ENCODE results near the gene SLFN12L.
"Not testable (repeated sequence)": the region's sequence is repeated elsewhere in the genome, so short reads cannot be mapped to it uniquely, and the experiment has no call there.

SLFN12L gene

GRCh38 chr17:35479271-35479670, 58.2 kb downstream of the SLFN12L start:
- FAIRE-seq (no peak), DNase-seq (ENCODE audit: insufficient read length, low spot score) (no peak)
- no peak for TF ChIP-seq CTCF (IDR thresholded peaks at IDR 0.05; ENCODE audit: insufficient read depth, missing control alignments)

- FAIRE-seq (no peak), DNase-seq (ENCODE audit: insufficient read length, low spot score) (no peak)
- no peak for TF ChIP-seq CTCF (IDR thresholded peaks at IDR 0.05; ENCODE audit: insufficient read depth, missing control alignments)
Observed at GRCh38 chr17:35477248-35477647, 60.2 kb downstream of the SLFN12L start.

GRCh38 chr17:35476283-35476820, 61.1 kb downstream of the SLFN12L start:
- TF ChIP-seq CTCF (IDR thresholded peaks at IDR 0.05; ENCODE audit: insufficient read depth, missing control alignments) = no peak
- FAIRE-seq (no peak), DNase-seq (ENCODE audit: insufficient read length, low spot score) (no peak)

GRCh38 chr17:35468475-35468874, 69.0 kb downstream of the SLFN12L start:
- DNase-seq (ENCODE audit: insufficient read length, low spot score) (no peak), FAIRE-seq (no peak)
- no peak for TF ChIP-seq CTCF (IDR thresholded peaks at IDR 0.05; ENCODE audit: insufficient read depth, missing control alignments)

- TF ChIP-seq CTCF (IDR thresholded peaks at IDR 0.05; ENCODE audit: insufficient read depth, missing control alignments) = no peak
- no peak for DNase-seq (ENCODE audit: insufficient read length, low spot score)
- FAIRE-seq = no peak
Observed at GRCh38 chr17:35467824-35468223, 69.7 kb downstream of the SLFN12L start.

- DNase-seq (ENCODE audit: insufficient read length, low spot score) (no peak), FAIRE-seq (no peak)
- TF ChIP-seq CTCF (IDR thresholded peaks at IDR 0.05; ENCODE audit: insufficient read depth, missing control alignments) = no peak
Observed at GRCh38 chr17:35460354-35460851, 77.1 kb downstream of the SLFN12L start.

- DNase-seq (ENCODE audit: insufficient read length, low spot score) = not testable (repeated sequence)
Observed at GRCh38 chr17:35454035-35454434, 83.4 kb downstream of the SLFN12L start.

GRCh38 chr17:35453171-35453570, 84.3 kb downstream of the SLFN12L start:
- DNase-seq (ENCODE audit: insufficient read length, low spot score) (no peak), FAIRE-seq (no peak)
- no peak for TF ChIP-seq CTCF (IDR thresholded peaks at IDR 0.05; ENCODE audit: insufficient read depth, missing control alignments)

More at GRCh38 chr17:35454035-35454434, 83.4 kb downstream of the SLFN12L start:
- not testable (repeated sequence) for FAIRE-seq

Measured in D721Med (cell line).